ENCODE results near the gene SAXO1.
A peak's percentile ranks its signal among the peaks of the same experiment; 100 is the strongest.

The SAXO1 gene

GRCh38 chr9:19048966-19049916 lies 16.2 kb upstream of the SAXO1 start, which contains the start of gene RRAGA:
RRAGA (plus strand) TSS chr9:19049427; CDS start chr9:19049660, 233 bp downstream.
- peak within 1 kb of the TSS; percentile 98 for H3K27ac ChIP-seq
- TF ChIP-seq CTCF (conservative IDR thresholded peaks at IDR 0.05): peak; percentile 97

- H3K27ac ChIP-seq: no peak overlapping the region
- TF ChIP-seq CTCF (conservative IDR thresholded peaks at IDR 0.05): no peak
Measured at GRCh38 chr9:19036611-19037010, 3.6 kb upstream of the SAXO1 start.

- H3K27ac ChIP-seq: peak overlapping the region; percentile 29
- TF ChIP-seq CTCF (conservative IDR thresholded peaks at IDR 0.05): no peak
Measured at GRCh38 chr9:19032406-19032805, 603 bp downstream of the SAXO1 start.

GRCh38 chr9:19030899-19031298 lies 2.1 kb downstream of the SAXO1 start:
- TF ChIP-seq CTCF (conservative IDR thresholded peaks at IDR 0.05): no peak

GRCh38 chr9:19028835-19029451 lies 4.1 kb downstream of the SAXO1 start:
- H3K27ac ChIP-seq: no peak overlapping the region
- peak; percentile 89 for TF ChIP-seq CTCF (conservative IDR thresholded peaks at IDR 0.05)

More at GRCh38 chr9:19030899-19031298, 2.1 kb downstream of the SAXO1 start:
- peak overlapping the region; percentile 29; the same call in 1 of the 2 replicates for H3K27ac ChIP-seq

GRCh38 chr9:19027825-19028224 lies 5.2 kb downstream of the SAXO1 start:
- H3K27ac ChIP-seq: no peak overlapping the region
- TF ChIP-seq CTCF (conservative IDR thresholded peaks at IDR 0.05): no peak

- no peak overlapping the region for H3K27ac ChIP-seq
- TF ChIP-seq CTCF (conservative IDR thresholded peaks at IDR 0.05): no peak
Measured at GRCh38 chr9:19026375-19026774, 6.6 kb downstream of the SAXO1 start.

Measured in VCaP (cell line).